Measurements from ENCODE around the gene CRMP1.

DNA sequence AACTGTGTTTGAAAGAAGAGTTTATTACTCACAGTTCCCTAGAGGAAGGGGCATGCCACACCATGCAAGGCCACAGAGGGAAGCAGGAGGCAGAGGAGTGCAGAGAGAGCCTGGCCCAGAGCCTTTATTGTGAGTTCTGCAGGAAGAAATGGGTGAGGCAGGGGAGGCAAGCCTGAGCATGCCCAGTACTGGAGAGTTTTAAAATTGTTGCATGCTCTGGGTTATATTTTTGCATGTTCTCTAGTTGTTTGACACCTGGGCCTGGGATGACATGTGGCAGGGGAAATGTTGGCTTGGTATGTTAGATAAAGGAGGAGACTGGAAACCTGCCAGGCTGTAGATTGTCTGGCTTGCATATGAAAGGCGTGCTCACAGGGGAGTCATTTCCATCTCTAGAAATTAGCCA is 19.7 kb upstream of the CRMP1 start:
- TF ChIP-seq, protein P1, sequence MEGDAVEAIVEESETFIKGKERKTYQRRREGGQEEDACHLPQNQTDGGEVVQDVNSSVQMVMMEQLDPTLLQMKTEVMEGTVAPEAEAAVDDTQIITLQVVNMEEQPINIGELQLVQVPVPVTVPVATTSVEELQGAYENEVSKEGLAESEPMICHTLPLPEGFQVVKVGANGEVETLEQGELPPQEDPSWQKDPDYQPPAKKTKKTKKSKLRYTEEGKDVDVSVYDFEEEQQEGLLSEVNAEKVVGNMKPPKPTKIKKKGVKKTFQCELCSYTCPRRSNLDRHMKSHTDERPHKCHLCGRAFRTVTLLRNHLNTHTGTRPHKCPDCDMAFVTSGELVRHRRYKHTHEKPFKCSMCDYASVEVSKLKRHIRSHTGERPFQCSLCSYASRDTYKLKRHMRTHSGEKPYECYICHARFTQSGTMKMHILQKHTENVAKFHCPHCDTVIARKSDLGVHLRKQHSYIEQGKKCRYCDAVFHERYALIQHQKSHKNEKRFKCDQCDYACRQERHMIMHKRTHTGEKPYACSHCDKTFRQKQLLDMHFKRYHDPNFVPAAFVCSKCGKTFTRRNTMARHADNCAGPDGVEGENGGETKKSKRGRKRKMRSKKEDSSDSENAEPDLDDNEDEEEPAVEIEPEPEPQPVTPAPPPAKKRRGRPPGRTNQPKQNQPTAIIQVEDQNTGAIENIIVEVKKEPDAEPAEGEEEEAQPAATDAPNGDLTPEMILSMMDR (IDR thresholded peaks at IDR 0.05), result no peak
- TF ChIP-seq POLR2A (IDR thresholded peaks at IDR 0.05), result no peak
